Measurements from ENCODE around the gene SPDEF.
A peak's percentile ranks its signal among the peaks of the same experiment; 100 is the strongest.

SPDEF gene

GRCh38 chr6:34526241-34526972, 29.7 kb downstream of the SPDEF start:
- no peak for DNase-seq

DNA sequence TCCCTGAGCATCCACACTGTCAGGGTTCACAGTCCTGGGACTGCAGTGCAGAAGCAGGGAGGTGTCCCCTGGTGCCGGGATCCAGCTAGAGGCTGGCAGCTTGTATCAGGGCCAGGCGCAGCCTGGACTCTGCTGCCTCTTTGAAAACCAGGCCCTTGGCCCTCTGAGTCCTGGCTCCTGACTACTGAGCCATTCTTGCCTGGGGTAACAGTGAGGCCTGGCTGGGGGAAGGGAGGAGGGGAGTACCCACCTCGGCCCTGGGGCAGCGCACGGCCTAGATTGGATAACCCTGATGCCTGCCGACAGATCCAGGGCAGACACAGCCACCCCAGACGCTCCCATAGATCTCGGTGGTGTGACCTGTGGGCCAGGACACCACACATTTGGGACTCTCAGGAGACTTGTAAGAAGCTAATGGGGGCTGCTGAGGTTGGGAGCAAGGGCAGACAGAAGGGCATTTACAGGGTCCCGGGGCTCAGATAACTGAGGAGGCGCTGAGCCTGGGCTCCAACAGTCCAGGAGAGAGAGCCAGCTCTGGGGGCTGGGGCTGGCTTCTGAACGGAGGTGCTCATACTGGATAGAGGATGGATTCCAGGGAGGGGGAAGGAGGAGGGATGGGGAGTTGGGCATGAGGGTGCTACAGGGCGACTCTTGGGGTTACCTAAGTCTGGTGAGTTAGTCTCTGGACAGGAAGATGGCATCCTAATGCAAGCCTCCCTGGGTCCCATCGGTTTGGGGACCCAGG, 30.5 kb downstream of the SPDEF start:
- no peak for DNase-seq

DNA sequence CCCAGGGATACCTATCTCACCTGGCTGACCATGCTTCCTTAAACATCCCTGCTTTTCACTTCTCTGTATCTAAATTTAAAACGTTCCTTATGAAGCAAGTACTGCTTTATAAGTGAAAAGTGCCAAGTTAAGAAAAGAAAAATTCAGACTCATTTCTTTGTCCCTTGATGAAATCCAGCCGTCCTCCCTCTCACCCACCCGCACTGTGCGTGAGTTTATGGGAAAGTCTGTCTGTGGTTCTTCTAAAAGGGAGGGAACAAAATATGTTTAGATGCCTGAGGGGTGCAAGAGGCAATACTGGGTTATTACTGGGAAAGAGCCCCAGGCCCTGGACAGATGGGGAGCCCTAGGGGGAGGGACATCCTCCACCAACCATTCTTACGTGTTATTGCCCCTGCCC, 31.2 kb downstream of the SPDEF start:
- no peak for DNase-seq

GRCh38 chr6:34524499-34524898, 31.6 kb downstream of the SPDEF start:
- DNase-seq, result no peak

DNA sequence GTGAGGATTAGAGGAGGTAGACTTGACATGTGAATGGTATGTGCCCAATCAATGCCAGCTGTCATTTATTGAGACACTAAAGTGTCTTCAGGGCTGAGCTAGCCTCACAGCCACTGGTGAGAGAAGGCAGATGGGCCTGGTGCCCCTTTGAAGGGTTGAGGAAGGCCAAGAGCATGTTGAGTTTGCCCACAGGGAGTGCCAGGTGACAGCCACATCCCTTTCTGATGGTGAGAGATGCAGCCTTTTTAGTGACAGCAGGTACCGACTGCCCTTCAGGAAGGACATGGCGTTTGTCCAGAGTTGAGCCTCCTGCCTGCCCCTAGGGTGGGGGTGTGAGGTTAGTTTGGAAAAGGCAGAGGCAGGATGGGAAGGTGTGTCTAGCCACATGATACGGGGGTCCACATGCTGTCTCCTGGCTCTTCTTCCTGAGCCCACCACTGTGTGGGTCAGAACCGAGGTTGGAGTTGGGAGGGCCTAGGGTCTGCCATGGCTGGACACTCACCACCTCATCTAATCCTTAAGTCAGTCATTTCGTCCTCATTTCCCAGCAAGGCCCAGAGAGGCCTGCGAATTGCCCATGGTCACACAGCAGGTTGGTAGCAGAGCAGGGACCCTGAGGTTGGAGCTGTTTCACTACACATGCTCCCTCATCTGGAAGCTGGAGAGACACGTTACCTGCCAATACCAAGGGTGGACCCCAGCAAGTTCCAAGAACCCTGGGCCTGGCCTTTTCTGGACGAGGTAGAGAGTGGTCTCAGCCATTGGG, 32.5 kb downstream of the SPDEF start:
- no peak for DNase-seq

GRCh38 chr6:34522761-34523160, 33.4 kb downstream of the SPDEF start:
- DNase-seq, result no peak

GRCh38 chr6:34521463-34522285, 34.5 kb downstream of the SPDEF start:
- no peak for DNase-seq

DNA sequence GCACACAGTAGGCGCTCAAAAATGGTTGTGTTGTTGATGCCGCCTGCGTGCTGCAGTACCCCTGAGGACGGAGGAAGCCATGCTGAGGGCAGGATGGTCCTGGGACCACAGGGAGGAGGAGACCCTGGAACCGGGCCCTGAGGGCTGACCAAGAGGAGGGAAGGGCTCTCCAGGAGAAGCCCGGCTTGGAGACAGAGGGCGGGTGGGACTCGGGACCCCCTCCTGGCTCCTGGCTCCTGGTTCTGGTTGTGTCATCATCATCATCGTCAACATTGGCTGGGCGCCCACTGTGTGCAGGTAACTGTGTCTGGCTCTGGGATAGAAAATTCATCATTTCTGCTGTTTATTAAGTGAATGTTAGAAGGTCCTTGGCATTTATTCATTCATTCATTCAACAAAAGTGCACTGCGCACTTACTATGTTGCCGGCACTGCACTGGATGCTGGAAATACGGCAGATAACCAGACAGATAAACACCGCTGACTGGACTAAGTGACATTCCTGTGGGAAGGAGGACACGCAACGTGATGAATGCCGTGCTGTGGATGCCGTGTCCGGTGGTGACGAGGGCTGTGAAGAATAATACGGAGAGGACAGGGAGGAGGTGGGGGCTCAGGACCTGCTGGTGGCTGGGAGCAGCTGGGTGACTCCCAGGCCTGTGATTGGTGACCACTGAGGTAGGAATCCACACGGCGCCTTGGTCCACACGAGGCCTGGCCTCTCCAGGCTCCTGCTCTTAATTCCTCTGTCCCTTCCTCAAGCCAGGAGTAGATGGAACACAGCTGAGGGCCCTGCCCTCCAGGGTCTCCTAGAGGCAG, 35.3 kb downstream of the SPDEF start:
- DNase-seq, result no peak

DNA sequence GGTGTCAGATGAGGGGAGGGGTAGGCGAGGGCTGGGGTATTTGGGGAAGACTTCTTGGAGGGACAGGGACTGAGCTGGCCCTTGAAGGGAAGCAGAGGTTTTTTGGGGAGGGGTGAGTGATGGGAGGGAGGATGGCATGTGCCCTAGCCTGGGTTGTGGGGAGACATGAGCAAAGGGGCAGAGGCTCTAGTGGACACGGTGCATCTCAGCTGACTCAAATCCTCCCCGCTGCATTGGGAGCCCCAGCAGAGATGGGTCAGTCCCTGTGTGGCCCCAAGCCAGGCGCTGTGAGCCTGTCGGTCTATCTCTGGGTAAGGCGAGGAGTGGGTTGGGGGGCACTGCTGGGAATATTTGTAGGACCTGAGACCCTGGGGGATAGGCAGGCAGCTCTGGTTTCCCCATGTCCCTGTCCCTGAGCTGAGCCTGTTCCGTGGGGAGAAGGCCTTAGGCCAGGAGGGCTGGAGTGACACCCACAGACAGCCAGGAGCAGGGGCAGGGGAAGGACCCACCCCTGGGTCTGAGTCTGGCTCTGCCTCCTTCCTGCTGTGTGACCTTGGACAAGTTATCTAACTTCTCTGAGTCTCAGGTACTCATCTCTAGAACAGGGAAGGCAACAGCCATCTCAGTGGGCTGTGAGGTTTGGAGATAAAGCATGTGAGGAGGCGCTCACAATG, 36.0 kb downstream of the SPDEF start:
- no peak for DNase-seq

DNA sequence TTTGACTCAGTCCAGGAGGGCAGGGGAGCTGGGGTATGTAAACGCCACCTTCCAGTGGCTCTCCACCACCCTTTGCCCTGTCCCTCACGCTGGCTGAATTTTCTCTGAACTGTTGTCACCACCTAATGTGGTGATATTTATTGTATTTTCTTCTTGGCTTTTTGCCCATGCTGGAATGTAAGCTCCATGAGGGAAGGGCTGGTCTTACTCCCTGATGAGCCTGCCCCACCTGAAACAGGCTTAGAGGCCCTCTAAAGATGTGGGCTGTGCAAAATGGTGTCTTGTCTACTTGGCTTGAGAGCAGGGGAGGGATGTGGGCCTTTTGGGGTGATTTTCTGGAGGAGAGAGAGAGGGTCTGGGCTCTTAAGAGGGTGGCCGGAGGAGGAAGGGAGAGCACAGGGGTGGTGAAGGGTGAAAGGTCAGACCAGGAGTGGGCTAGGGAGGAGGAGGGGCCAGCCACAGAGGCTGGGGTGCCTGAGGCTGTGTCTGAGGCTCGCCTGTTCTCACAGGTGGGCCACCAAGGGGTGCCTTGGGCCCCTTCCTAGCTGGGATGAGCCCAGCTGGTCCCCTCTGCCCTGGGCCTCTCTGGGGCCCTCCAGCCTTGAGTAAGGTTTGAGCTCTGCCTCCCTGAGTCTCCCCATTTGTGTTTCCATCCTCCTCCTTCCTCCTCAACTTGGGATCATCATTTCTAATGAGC, 37.3 kb downstream of the SPDEF start:
- no peak for DNase-seq

DNA sequence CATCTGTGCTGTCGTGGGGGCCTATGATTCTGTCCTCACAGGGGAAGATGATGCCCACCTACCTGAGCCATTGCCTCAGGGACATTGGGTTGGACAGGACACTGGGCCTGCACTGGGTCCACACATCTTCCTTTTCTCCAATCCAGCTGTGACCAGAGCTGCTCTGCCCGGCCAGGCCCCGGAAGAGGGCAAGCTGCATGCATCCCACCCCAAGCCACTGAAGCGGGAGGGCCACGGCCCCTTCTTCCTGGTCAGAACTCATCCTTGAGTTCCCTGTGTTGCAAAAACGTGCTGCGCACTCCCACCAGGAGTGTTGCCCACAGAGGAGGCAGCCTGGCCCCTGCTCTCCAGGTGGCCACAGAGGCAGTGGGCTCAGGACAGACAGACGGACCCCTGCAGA, 38.2 kb downstream of the SPDEF start:
- DNase-seq, result no peak

DNA sequence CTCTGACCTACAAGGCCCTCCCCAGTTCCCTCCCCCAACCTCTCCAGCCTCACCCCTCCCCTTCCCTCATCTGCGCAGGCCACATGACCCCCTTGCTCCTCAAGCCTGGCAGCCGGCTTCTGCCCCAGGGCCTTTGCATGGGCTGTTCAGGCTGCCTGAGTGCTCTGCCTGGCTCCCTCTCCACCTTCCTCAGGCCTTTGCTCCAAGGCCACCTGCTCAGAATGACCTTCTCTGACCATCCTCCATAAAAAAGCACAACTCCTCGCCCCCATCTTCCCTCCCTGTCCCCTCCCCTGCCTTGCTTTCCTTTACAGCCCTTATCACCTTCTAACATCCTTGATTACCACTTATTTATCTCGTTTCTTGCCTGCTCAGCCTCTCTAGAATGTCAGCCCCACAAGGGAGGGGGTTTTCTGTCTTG, 38.7 kb downstream of the SPDEF start:
- no peak for DNase-seq

GRCh38 chr6:34516391-34517324, 39.5 kb downstream of the SPDEF start:
- DNase-seq, result no peak

DNA sequence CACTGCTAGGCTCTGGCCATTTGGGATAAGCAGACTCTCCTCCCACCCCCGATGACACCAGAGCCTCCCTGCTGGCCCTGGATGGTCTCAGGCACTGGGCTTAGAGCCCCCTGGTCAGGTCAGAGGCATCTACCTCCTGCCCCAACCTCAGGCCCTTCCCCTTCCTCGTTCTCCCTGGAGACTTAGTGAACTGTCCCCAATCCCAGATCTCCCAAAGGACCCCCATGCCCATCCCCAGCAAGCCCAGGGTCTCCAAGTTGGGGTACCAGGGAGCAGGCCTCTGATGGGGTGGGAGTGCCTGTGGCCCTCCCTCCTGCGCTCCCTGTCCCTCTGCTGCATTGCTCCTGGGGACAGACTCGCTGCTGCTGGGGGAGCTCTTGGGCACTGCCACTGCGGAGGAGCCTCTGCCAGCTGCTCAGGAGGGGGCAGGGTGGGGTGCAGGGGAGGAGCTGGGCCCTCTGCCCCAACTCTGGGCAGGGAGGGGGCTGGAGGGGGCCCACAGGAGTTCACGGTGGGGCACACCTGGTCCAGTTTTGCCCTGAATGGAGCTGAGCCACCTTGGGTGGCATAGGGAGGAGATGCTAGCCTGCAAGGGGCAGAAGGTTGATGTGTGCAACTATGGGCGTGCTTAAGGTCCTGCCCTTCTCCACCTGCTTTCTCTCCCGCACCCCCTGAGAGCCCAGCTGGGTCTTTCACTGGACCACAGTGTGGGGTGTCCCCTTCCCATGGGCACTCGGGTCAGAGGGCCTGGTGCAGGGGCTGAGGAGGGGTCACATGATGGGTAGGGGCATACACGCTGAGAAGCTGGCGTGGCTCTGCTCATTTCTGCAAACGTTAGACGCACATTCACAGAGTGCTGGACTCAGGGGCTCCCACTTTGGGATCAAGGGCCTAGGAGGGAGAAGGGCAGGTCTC, 40.4 kb downstream of the SPDEF start:
- DNase-seq, result no peak

- no peak for DNase-seq
These were observed 41.3 kb downstream of the SPDEF start for GRCh38 chr6:34514593-34515472.

- DNase-seq, result no peak
These were observed 42.0 kb downstream of the SPDEF start for GRCh38 chr6:34514112-34514511.

DNA sequence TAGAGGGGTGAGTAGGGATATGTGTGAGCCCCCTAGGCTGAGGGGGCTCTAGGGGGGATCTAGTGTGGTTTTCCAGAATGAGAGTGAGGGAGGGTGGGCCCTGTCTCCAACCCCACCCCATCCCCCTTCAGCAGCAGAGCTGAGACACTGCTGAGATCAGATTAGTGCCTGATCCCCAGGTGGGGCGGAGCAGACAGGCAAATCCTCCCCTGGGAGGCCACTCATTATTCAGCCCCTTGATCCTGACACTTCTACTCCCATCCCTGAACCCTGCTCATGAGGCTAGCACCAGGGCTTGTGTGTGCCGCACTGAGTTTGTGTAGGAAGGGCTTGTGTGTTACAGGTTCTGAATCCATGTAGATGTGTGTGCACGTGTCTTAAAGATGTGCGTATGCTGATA, 42.5 kb downstream of the SPDEF start:
- DNase-seq, result peak in 1 of 2 experiments; percentile 52

All from NCI-H526 (cell line).